Calu3 (cell line): ENCODE results near the gene ADI1. TPM values are rescaled to one million over a fixed set of nuclear protein-coding genes. Genes with fewer than 3 reads are reported as not detected.

Experiments used
- BruUV-seq: library from RNA; stranded (reverse); fragments of 400-500 nt; replicated peaks from 2 replicates; lab custom pipeline; 2021; lab: Mats Ljungman, UMichigan
- CTCF ChIA-PET: fragments of 300-600 bp; sonication (Branson Sonifier 250); formaldehyde crosslinking; loops from one replicate; lab custom pipeline; 2022; ENCODE audit warnings: antibody characterized with exemption; lab: Charles Lee
- DNase-seq: peaks from one replicate; pipeline ENCODE4 v3.0.0; 2022
- H3K27ac Mint-ChIP-seq: one replicate; pipeline ENCODE4 v1.8.0; 2022; ENCODE audit warnings: mixed read lengths; ENCODE audit not compliant: unreplicated experiment
- H3K27me3 Mint-ChIP-seq: one replicate; pipeline ENCODE4 v1.8.0; 2022; ENCODE audit warnings: mixed read lengths; ENCODE audit not compliant: unreplicated experiment
- H3K36me3 Mint-ChIP-seq: one replicate; pipeline ENCODE4 v1.8.0; 2022; ENCODE audit warnings: mild to moderate bottlenecking, moderate library complexity, mixed read lengths; ENCODE audit not compliant: insufficient read depth, unreplicated experiment
- H3K4me1 Mint-ChIP-seq: one replicate; pipeline ENCODE4 v1.8.0; 2022; ENCODE audit warnings: mild to moderate bottlenecking, low read depth, mixed read lengths; ENCODE audit not compliant: unreplicated experiment
- H3K4me3 Mint-ChIP-seq: one replicate; pipeline ENCODE4 v1.8.0; 2022; ENCODE audit warnings: mild to moderate bottlenecking, low read depth, moderate library complexity, mixed read lengths; ENCODE audit not compliant: unreplicated experiment
- H3K9me3 Mint-ChIP-seq: one replicate; pipeline ENCODE4 v1.8.0; 2022; ENCODE audit warnings: low read depth, mixed read lengths; ENCODE audit not compliant: unreplicated experiment
- CTCF ChIP-seq: fragments of 200-600 bp; IDR thresholded peaks from one replicate; pipeline ENCODE4 v1.8.0; 2022; ENCODE audit warnings: antibody characterized with exemption; ENCODE audit not compliant: unreplicated experiment
- intact Hi-C: fragments of 100-400 bp; cut with micrococcal nuclease; formaldehyde crosslinking; loops from one replicate; pipeline ENCODE4 v1.10.0; 2022; ENCODE audit not compliant: unreplicated experiment
- total RNA-seq: library from RNA; stranded (reverse); gene quantifications from 2 replicates; pipeline ENCODE4 v1.2.3, GENCODE V29; 2022

The ADI1 gene
- total RNA-seq, 1 experiment from 2014 or later = 32.6 TPM

DNA sequence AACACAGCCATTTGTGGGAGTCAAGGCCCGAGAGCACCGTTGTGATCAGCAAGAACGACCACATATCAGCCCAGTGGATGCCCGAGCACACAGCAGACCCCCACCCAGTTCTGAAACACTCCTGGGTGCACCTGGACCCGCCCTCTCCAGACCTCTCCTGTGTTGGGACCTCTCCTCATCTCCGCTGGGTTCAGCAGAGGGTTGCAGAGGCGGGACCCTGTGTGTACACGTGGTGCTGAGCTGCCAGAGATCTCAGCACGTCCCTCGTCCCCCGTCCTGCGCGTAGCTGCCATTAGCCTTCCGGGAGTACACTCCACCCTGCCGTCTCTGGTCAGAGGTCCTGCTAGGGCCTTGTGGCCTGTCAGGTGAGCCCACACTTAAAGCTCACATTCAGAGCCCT is 51.7 kb downstream of the ADI1 start:
- CTCF ChIA-PET = no interaction called here
- BruUV-seq = no TSS peak
- no peak overlapping the region for H3K4me3 Mint-ChIP-seq
- no peaks in the 10 kb centered on the region for H3K9me3 Mint-ChIP-seq
- no peak for TF ChIP-seq CTCF
- peaks cover 38% of the 10 kb centered on the region for H3K36me3 Mint-ChIP-seq
- H3K4me1 Mint-ChIP-seq = no peaks in the 10 kb centered on the region
- no peak for DNase-seq
- intact Hi-C loops = no loop called here
- H3K27ac Mint-ChIP-seq = no peak overlapping the region
- H3K27me3 Mint-ChIP-seq = no peaks in the 10 kb centered on the region

GRCh38 chr2:3466966-3467365 is 52.4 kb downstream of the ADI1 start:
- Mint-ChIP-seq H3K27me3 (no peaks in the 10 kb centered on the region), H3K4me1 (no peaks in the 10 kb centered on the region), H3K27ac (no peak overlapping the region), H3K4me3 (no peak overlapping the region), H3K9me3 (no peaks in the 10 kb centered on the region), H3K36me3 (peaks cover 32% of the 10 kb centered on the region)
- TF ChIP-seq CTCF = no peak
- DNase-seq = no peak
- BruUV-seq = no TSS peak
- CTCF ChIA-PET = no interaction called here
- intact Hi-C loops = no loop called here

GRCh38 chr2:3466482-3466863 is 52.9 kb downstream of the ADI1 start:
- Mint-ChIP-seq H3K27ac (no peak overlapping the region), H3K36me3 (peaks cover 32% of the 10 kb centered on the region), H3K4me1 (no peaks in the 10 kb centered on the region), H3K9me3 (no peaks in the 10 kb centered on the region), H3K4me3 (no peak overlapping the region), H3K27me3 (no peaks in the 10 kb centered on the region)
- DNase-seq = no peak
- CTCF ChIA-PET = no interaction called here
- no TSS peak for BruUV-seq
- no peak for TF ChIP-seq CTCF
- intact Hi-C loops = no loop called here

- intact Hi-C loops = no loop called here
- no peak overlapping the region for H3K4me3 Mint-ChIP-seq
- TF ChIP-seq CTCF = no peak
- no peak overlapping the region for H3K27ac Mint-ChIP-seq
- H3K27me3 Mint-ChIP-seq = no peaks in the 10 kb centered on the region
- no peaks in the 10 kb centered on the region for H3K9me3 Mint-ChIP-seq
- no TSS peak for BruUV-seq
- DNase-seq = no peak
- H3K4me1 Mint-ChIP-seq = no peaks in the 10 kb centered on the region
- CTCF ChIA-PET = no interaction called here
- peaks cover 32% of the 10 kb centered on the region for H3K36me3 Mint-ChIP-seq
Observed at GRCh38 chr2:3465844-3466481, 53.4 kb downstream of the ADI1 start.
